HCT116 (cell line): Measurements from ENCODE around the gene LYG2. TPM values are rescaled to one million over a fixed set of nuclear protein-coding genes. Genes with fewer than 3 reads are reported as not detected.

Experiments
- ATAC-seq: fragments of 200-7000 bp; cut with Tn5 transposase; 2 replicates; pipeline ENCODE4 v1.9.1; 2020; ENCODE audit warnings: mild to moderate bottlenecking, moderate library complexity
- BruUV-seq: library from RNA; stranded (reverse); fragments of 400-500 nt; replicated peaks from 2 replicates; lab custom pipeline; 2021; lab: Mats Ljungman, UMichigan
- CTCF ChIA-PET: fragments of 300-600 bp; sonication (Branson Sonifier 250); formaldehyde crosslinking; loops from one replicate; lab custom pipeline; 2021; ENCODE audit warnings: antibody characterized with exemption; lab: Charles Lee
- POLR2A ChIA-PET: fragments of 300-600, 350-600 bp; sonication (Branson Sonifier 250); formaldehyde crosslinking; loops from one replicate; lab custom pipeline; 2021; ENCODE audit warnings: antibody characterized with exemption; lab: Charles Lee
- RAD21 ChIA-PET, 2 experiments: fragments of 300-600 bp; sonication (Branson Sonifier 250); formaldehyde crosslinking; loops; one replicate each; lab custom pipeline; 2023; ENCODE audit warnings: low total read pairs in 2 of 2; ENCODE audit not compliant: uncharacterized antibody in 2 of 2, unreplicated experiment in 2 of 2, low non-redundant PET in 1 of 2; lab: Charles Lee
- DNase-seq: peaks from one replicate; pipeline ENCODE4 v3.0.0-alpha.2; 2010; ENCODE audit warnings: low read depth, low spot score
- H2AFZ ChIP-seq: fragments of 200-600 bp; shearing (Covaris generic), sonication (generic); 2 replicates; pipeline ENCODE4 v1.6.1; 2017; ENCODE audit warnings: low read depth, mixed run types, mixed read lengths, antibody characterized with exemption, low read length; ENCODE audit not compliant: poor library complexity, severe bottlenecking
- H3K27ac ChIP-seq: 2 replicates; pipeline ENCODE4 v1.5.1; 2012; ENCODE audit warnings: low read depth, low read length
- H3K27me3 ChIP-seq: fragments of 200-600 bp; sonication (generic); 2 replicates; pipeline ENCODE4 v1.6.1; 2016; ENCODE audit warnings: mixed run types, low read length, mixed read lengths; ENCODE audit not compliant: insufficient read depth
- H3K36me3 ChIP-seq, 2 experiments: fragments of 200-500 bp in 1 of 2; fragments of 200-600 bp in 1 of 2; sonication (Bioruptor generic) in 1 of 2; sonication (generic) in 1 of 2; 2 replicates each; pipeline versions ENCODE4 v1.5.1 to v1.6.1; 2014 to 2016; ENCODE audit warnings: low read length in 2 of 2, inconsistent platforms in 1 of 2, mixed read lengths in 1 of 2, mixed run types in 1 of 2; ENCODE audit not compliant: insufficient read depth in 2 of 2, control insufficient read depth in 1 of 2
- H3K4me1 ChIP-seq, 2 experiments: fragments of 200-600 bp in 1 of 2; sonication (generic) in 1 of 2; 2 replicates each; pipeline versions ENCODE4 v1.5.1 to v1.6.1; 2012 to 2017; ENCODE audit warnings: low read length in 2 of 2, inconsistent platforms in 1 of 2, mild to moderate bottlenecking in 1 of 2, mixed read lengths in 1 of 2, mixed run types in 1 of 2, moderate library complexity in 1 of 2; ENCODE audit not compliant: insufficient read depth in 2 of 2, control insufficient read depth in 1 of 2
- H3K4me2 ChIP-seq: fragments of 200-600 bp; sonication (generic); 2 replicates; pipeline ENCODE4 v1.6.1; 2017; ENCODE audit warnings: mixed run types, low read length, mixed read lengths
- H3K4me3 ChIP-seq, 2 experiments: fragments of 200-600 bp in 1 of 2; sonication (generic) in 1 of 2; replicated peaks in 1 of 2; 2 replicates each; pipeline ENCODE4 v1.5.1; 2011 to 2016; ENCODE audit warnings: low read length in 2 of 2, control low read depth in 1 of 2, low read depth in 1 of 2, mild to moderate bottlenecking in 1 of 2, mixed read lengths in 1 of 2, mixed run types in 1 of 2
- H3K79me2 ChIP-seq: fragments of 200-600 bp; sonication (generic); 2 replicates; pipeline ENCODE4 v1.6.1; 2017; ENCODE audit warnings: mild to moderate bottlenecking, mixed run types, low read length, moderate library complexity, mixed read lengths; ENCODE audit not compliant: insufficient read depth
- H3K9ac ChIP-seq: fragments of 200-600 bp; sonication (generic); 2 replicates; pipeline ENCODE4 v1.6.1; 2016; ENCODE audit warnings: low read length, mixed read lengths
- H3K9me2 ChIP-seq: fragments of 200-600 bp; sonication (generic), shearing (Covaris generic); 2 replicates; pipeline ENCODE4 v1.6.1; 2017; ENCODE audit warnings: mixed run types, mild to moderate bottlenecking, moderate library complexity; ENCODE audit not compliant: insufficient read depth
- H3K9me3 ChIP-seq, 2 experiments: fragments of 200-500 bp in 1 of 2; fragments of 200-600 bp in 1 of 2; sonication (Bioruptor generic) in 1 of 2; sonication (generic) in 1 of 2; 2 replicates each; pipeline ENCODE4 v1.6.1; 2014 to 2017; ENCODE audit warnings: low read length in 2 of 2, mixed read lengths in 2 of 2, inconsistent platforms in 1 of 2, low read depth in 1 of 2, mild to moderate bottlenecking in 1 of 2, mixed run types in 1 of 2, moderate library complexity in 1 of 2; ENCODE audit not compliant: control insufficient read depth in 1 of 2, insufficient read depth in 1 of 2
- H4K20me1 ChIP-seq: fragments of 200-600 bp; sonication (generic), shearing (Covaris generic); 2 replicates; pipeline ENCODE4 v1.6.1; 2017; ENCODE audit warnings: mixed run types, mild to moderate bottlenecking, moderate library complexity; ENCODE audit not compliant: insufficient read depth
- CTCF ChIP-seq, 3 experiments: fragments of 200-600 bp in 1 of 3; sonication (generic) in 1 of 3; IDR thresholded peaks in 2 of 3; conservative IDR thresholded peaks in 1 of 3; 2 replicates each; pipeline ENCODE4 v1.5.1; 2012 to 2017; ENCODE audit warnings: low read depth in 2 of 3, low read length in 2 of 3, antibody characterized with exemption in 1 of 3, borderline replicate concordance in 1 of 3, control low read depth in 1 of 3, mild to moderate bottlenecking in 1 of 3, mixed read lengths in 1 of 3, mixed run types in 1 of 3, moderate library complexity in 1 of 3; ENCODE audit not compliant: insufficient read depth in 1 of 3
- FOSL1 ChIP-seq: IDR thresholded peaks from 2 replicates; pipeline ENCODE4 v1.6.1; 2012; ENCODE audit warnings: low read depth
- SIN3A ChIP-seq: IDR thresholded peaks from 2 replicates; pipeline ENCODE4 v1.6.1; 2012; ENCODE audit warnings: low read depth
- TCF7L2 ChIP-seq: IDR thresholded peaks from 2 replicates; pipeline ENCODE4 v1.7.0; 2011; ENCODE audit warnings: borderline replicate concordance, inconsistent platforms; ENCODE audit not compliant: insufficient read depth, insufficient read length; ENCODE audit errors: extremely low read depth
- ZFX ChIP-seq: fragments of 450-650 bp; IDR thresholded peaks from 2 replicates; pipeline ENCODE4 v1.6.1; 2017
- intact Hi-C: fragments of 100-400 bp; cut with micrococcal nuclease; formaldehyde crosslinking; loops from 2 replicates; pipeline ENCODE4 v1.10.0; 2022
- total RNA-seq: library from RNA; stranded (reverse); gene quantifications from one replicate; pipeline ENCODE4 v1.2.1, GENCODE V29; 2021; ENCODE audit not compliant: unreplicated experiment

The LYG2 gene
- total RNA-seq, 1 experiment from 2014 or later, result 0.27 TPM

GRCh38 chr2:99205491-99205890 lies 50.0 kb downstream of the LYG2 start:
- Histone ChIP-seq H4K20me1 (no peaks in the 10 kb centered on the region), H3K27me3 (no peaks in the 10 kb centered on the region), H3K4me2 (no peak overlapping the region), H3K9me3 (no peaks in the 10 kb centered on the region), H2AFZ (no peak overlapping the region), H3K4me1 (no peaks in the 10 kb centered on the region), H3K9ac (no peak overlapping the region), H3K36me3 (no peaks in the 10 kb centered on the region; a peak in 1 of 4 replicates), H3K9me2 (no peaks in the 10 kb centered on the region), H3K27ac (no peak overlapping the region), H3K4me3 (no peak overlapping the region), H3K79me2 (no peaks in the 10 kb centered on the region)
- POLR2A ChIA-PET, result no interaction called here
- ATAC-seq (no peak), DNase-seq (no peak)
- intact Hi-C loops, result no loop called here
- RAD21 ChIA-PET, result no interaction called here
- TF ChIP-seq SIN3A, result no peak
- TF ChIP-seq TCF7L2, result peak; percentile 35
- CTCF ChIA-PET, result no interaction called here
- BruUV-seq, result no TSS peak

- BruUV-seq, result no TSS peak
- RAD21 ChIA-PET, result no interaction called here
- H3K79me2 ChIP-seq, result no peaks in the 10 kb centered on the region
- peak in 2 of 3 experiments; percentile 15 to 29; a peak in 3 of 6 replicates for TF ChIP-seq CTCF (IDR thresholded peaks at IDR 0.05 in 2 of 3, conservative IDR thresholded peaks at IDR 0.05 in 1 of 3; ENCODE audit: borderline replicate concordance in 1 of 3, insufficient read depth in 1 of 3, low read depth in 2 of 3, low read length in 2 of 3)
- no peak for TF ChIP-seq FOSL1
- TF ChIP-seq ZFX, result no peak
- H3K9ac ChIP-seq, result no peak overlapping the region
- H3K27ac ChIP-seq, result no peak overlapping the region
- no peaks in the 10 kb centered on the region for H3K9me2 ChIP-seq
- no peak overlapping the region for H2AFZ ChIP-seq
- peak; percentile 54; the same call in 1 of the 2 replicates for ATAC-seq
- H3K36me3 ChIP-seq, result peaks cover 0 to 4% of the 10 kb centered on the region in 2 experiments; a peak in 2 of 4 replicates
- intact Hi-C loops, result no loop called here
- POLR2A ChIA-PET, result no interaction called here
- H3K9me3 ChIP-seq, result no peaks in the 10 kb centered on the region
- no peaks in the 10 kb centered on the region for H3K27me3 ChIP-seq
- no peak overlapping the region for H3K4me2 ChIP-seq
- no peaks in the 10 kb centered on the region for H3K4me1 ChIP-seq
- H3K4me3 ChIP-seq, result no peak overlapping the region
- no peaks in the 10 kb centered on the region for H4K20me1 ChIP-seq
- CTCF ChIA-PET, result no interaction called here
- no peak for DNase-seq
These were observed 53.3 kb downstream of the LYG2 start for GRCh38 chr2:99201959-99202678.
